ENCODE results near the gene NFKBIL1. TPM values are rescaled to one million over a fixed set of nuclear protein-coding genes. Genes with fewer than 3 reads are reported as not detected.

Gene NFKBIL1
- total and polyA plus RNA-seq, 9 donors = 16.3 to 20.6 (median 17.2) TPM

- no peak overlapping the region for H3K4me3 ChIP-seq (ENCODE audit: low read length)
- H3K27ac ChIP-seq (ENCODE audit: low read length) = no peak overlapping the region
- H3K4me1 ChIP-seq (ENCODE audit: control insufficient read depth, insufficient read depth, low read length) = peaks cover 10% of the 10 kb centered on the region
- WGBS (ENCODE audit: insufficient coverage) = 80% methylated on average over 1 of the region's 6 CpGs
- no peaks in the 10 kb centered on the region for H3K9me3 ChIP-seq (replicated peaks; ENCODE audit: control insufficient read depth, low read depth, low read length)
- no peak for DNase-seq
- H3K36me3 ChIP-seq (ENCODE audit: control insufficient read depth, insufficient read depth, low read length) = peaks cover 94% of the 10 kb centered on the region
- H3K27me3 ChIP-seq (ENCODE audit: control insufficient read depth, insufficient read depth, low read length) = no peaks in the 10 kb centered on the region
These were observed 13.4 kb upstream of the NFKBIL1 start for GRCh38 chr6:31534011-31534410.

- WGBS (ENCODE audit: insufficient coverage) = 94% methylated on average over 23 of the region's 24 CpGs
- DNase-seq = no peak
- Histone ChIP-seq H3K9me3 (replicated peaks; ENCODE audit: control insufficient read depth, low read depth, low read length) (no peaks in the 10 kb centered on the region), H3K27ac (ENCODE audit: low read length) (no peak overlapping the region), H3K27me3 (ENCODE audit: control insufficient read depth, insufficient read depth, low read length) (no peaks in the 10 kb centered on the region), H3K4me3 (ENCODE audit: low read length) (no peak overlapping the region), H3K4me1 (ENCODE audit: control insufficient read depth, insufficient read depth, low read length) (peaks cover 13% of the 10 kb centered on the region), H3K36me3 (ENCODE audit: control insufficient read depth, insufficient read depth, low read length) (peaks cover 96% of the 10 kb centered on the region)
These were observed 12.8 kb upstream of the NFKBIL1 start for GRCh38 chr6:31534521-31535040.

- DNase-seq = no peak
- Histone ChIP-seq H3K9me3 (replicated peaks; ENCODE audit: control insufficient read depth, low read depth, low read length) (no peaks in the 10 kb centered on the region), H3K36me3 (ENCODE audit: control insufficient read depth, insufficient read depth, low read length) (peaks cover 95% of the 10 kb centered on the region), H3K4me1 (ENCODE audit: control insufficient read depth, insufficient read depth, low read length) (peaks cover 21% of the 10 kb centered on the region), H3K4me3 (ENCODE audit: low read length) (no peak overlapping the region), H3K27me3 (ENCODE audit: control insufficient read depth, insufficient read depth, low read length) (no peaks in the 10 kb centered on the region), H3K27ac (ENCODE audit: low read length) (no peak overlapping the region)
- no CpG with 5 or more reads among the region's 2 CpGs for WGBS (ENCODE audit: insufficient coverage)
These were observed 11.7 kb upstream of the NFKBIL1 start for GRCh38 chr6:31535538-31536324.

GRCh38 chr6:31538805-31539400, 8.5 kb upstream of the NFKBIL1 start:
- H3K36me3 ChIP-seq (ENCODE audit: control insufficient read depth, insufficient read depth, low read length) = peaks cover 67% of the 10 kb centered on the region
- peaks cover 28% of the 10 kb centered on the region for H3K4me1 ChIP-seq (ENCODE audit: control insufficient read depth, insufficient read depth, low read length)
- no peak overlapping the region for H3K4me3 ChIP-seq (ENCODE audit: low read length)
- H3K27ac ChIP-seq (ENCODE audit: low read length) = no peak overlapping the region
- WGBS (ENCODE audit: insufficient coverage) = 62% methylated on average over 3 of the region's 6 CpGs
- no peaks in the 10 kb centered on the region for H3K9me3 ChIP-seq (replicated peaks; ENCODE audit: control insufficient read depth, low read depth, low read length)
- DNase-seq = no peak
- no peaks in the 10 kb centered on the region for H3K27me3 ChIP-seq (ENCODE audit: control insufficient read depth, insufficient read depth, low read length)

- Histone ChIP-seq H3K27me3 (ENCODE audit: control insufficient read depth, insufficient read depth, low read length) (no peaks in the 10 kb centered on the region), H3K9me3 (replicated peaks; ENCODE audit: control insufficient read depth, low read depth, low read length) (no peaks in the 10 kb centered on the region), H3K4me3 (ENCODE audit: low read length) (peak overlapping the region; percentile 58), H3K27ac (ENCODE audit: low read length) (peak overlapping the region; percentile 99), H3K4me1 (ENCODE audit: control insufficient read depth, insufficient read depth, low read length) (peaks cover 28% of the 10 kb centered on the region), H3K36me3 (ENCODE audit: control insufficient read depth, insufficient read depth, low read length) (peaks cover 50% of the 10 kb centered on the region)
- no peak for DNase-seq
- 29% methylated on average over 2 of the region's 4 CpGs for WGBS (ENCODE audit: insufficient coverage)
These were observed 6.8 kb upstream of the NFKBIL1 start for GRCh38 chr6:31540640-31541039.

GRCh38 chr6:31541059-31541657, 6.2 kb upstream of the NFKBIL1 start:
- no peaks in the 10 kb centered on the region for H3K27me3 ChIP-seq (ENCODE audit: control insufficient read depth, insufficient read depth, low read length)
- whole genome bisulfite sequencing (ENCODE audit: insufficient coverage) = 0% methylated on average over 1 of the region's 21 CpGs
- peak overlapping the region; percentile 58 for H3K4me3 ChIP-seq (ENCODE audit: low read length)
- H3K9me3 ChIP-seq (replicated peaks; ENCODE audit: control insufficient read depth, low read depth, low read length) = no peaks in the 10 kb centered on the region
- peaks cover 28% of the 10 kb centered on the region for H3K4me1 ChIP-seq (ENCODE audit: control insufficient read depth, insufficient read depth, low read length)
- peak; percentile 71 for DNase-seq
- peak overlapping the region; percentile 99 for H3K27ac ChIP-seq (ENCODE audit: low read length)
- H3K36me3 ChIP-seq (ENCODE audit: control insufficient read depth, insufficient read depth, low read length) = peaks cover 45% of the 10 kb centered on the region

GRCh38 chr6:31541658-31542521, 5.5 kb upstream of the NFKBIL1 start, which contains the start of gene DDX39B:
TSS of gene DDX39B (minus strand) at chr6:31542003. CDS start at chr6:31540532, 1,471 bp downstream.
- Histone ChIP-seq H3K27ac (ENCODE audit: low read length) (peak within 1 kb of the TSS; percentile 99), H3K36me3 (ENCODE audit: control insufficient read depth, insufficient read depth, low read length) (peaks cover 38% of the 10 kb centered on the region), H3K27me3 (ENCODE audit: control insufficient read depth, insufficient read depth, low read length) (no peaks in the 10 kb centered on the region), H3K9me3 (replicated peaks; ENCODE audit: control insufficient read depth, low read depth, low read length) (no peaks in the 10 kb centered on the region), H3K4me1 (ENCODE audit: control insufficient read depth, insufficient read depth, low read length) (peaks cover 34% of the 10 kb centered on the region), H3K4me3 (ENCODE audit: low read length) (peak within 1 kb of the TSS; percentile 58)
- under 1% methylated on average over 39 of the region's 43 CpGs for WGBS (ENCODE audit: insufficient coverage)
- peak; percentile 99 for DNase-seq

- H3K27me3 ChIP-seq (ENCODE audit: control insufficient read depth, insufficient read depth, low read length) = no peaks in the 10 kb centered on the region
- H3K4me3 ChIP-seq (ENCODE audit: low read length) = no peak overlapping the region
- H3K4me1 ChIP-seq (ENCODE audit: control insufficient read depth, insufficient read depth, low read length) = peaks cover 38% of the 10 kb centered on the region
- 78% methylated on average over 3 of the region's 6 CpGs for whole genome bisulfite sequencing (ENCODE audit: insufficient coverage)
- peaks cover 23% of the 10 kb centered on the region for H3K36me3 ChIP-seq (ENCODE audit: control insufficient read depth, insufficient read depth, low read length)
- DNase-seq = no peak
- no peaks in the 10 kb centered on the region for H3K9me3 ChIP-seq (replicated peaks; ENCODE audit: control insufficient read depth, low read depth, low read length)
- no peak overlapping the region for H3K27ac ChIP-seq (ENCODE audit: low read length)
These were observed 3.8 kb upstream of the NFKBIL1 start for GRCh38 chr6:31543639-31544038.

GRCh38 chr6:31544676-31545075, 2.7 kb upstream of the NFKBIL1 start:
- Histone ChIP-seq H3K9me3 (replicated peaks; ENCODE audit: control insufficient read depth, low read depth, low read length) (no peaks in the 10 kb centered on the region), H3K4me3 (ENCODE audit: low read length) (no peak overlapping the region), H3K4me1 (ENCODE audit: control insufficient read depth, insufficient read depth, low read length) (peaks cover 28% of the 10 kb centered on the region), H3K27me3 (ENCODE audit: control insufficient read depth, insufficient read depth, low read length) (no peaks in the 10 kb centered on the region), H3K27ac (ENCODE audit: low read length) (no peak overlapping the region), H3K36me3 (ENCODE audit: control insufficient read depth, insufficient read depth, low read length) (peaks cover 17% of the 10 kb centered on the region)
- 83% methylated on average over 1 of the region's 2 CpGs for WGBS (ENCODE audit: insufficient coverage)
- no peak for DNase-seq
